Left lobe of liver (tissue), 2 donors: ENCODE measurements around the gene NCOA1. TPM values are rescaled to one million over a fixed set of nuclear protein-coding genes. Genes with fewer than 3 reads are reported as not detected.
A peak's percentile ranks its signal among the peaks of the same experiment; 100 is the strongest.

Experiments
- ATAC-seq: fragments of 200-7000 bp; cut with Tn5 transposase; one replicate; pipeline ENCODE4 v1.9.1; 2020; ENCODE audit warnings: mild to moderate bottlenecking, moderate library complexity
- DNase-seq: peaks from one replicate; pipeline ENCODE4 v3.0.0-alpha.2; 2020; ENCODE audit warnings: low spot score
- total RNA-seq: library from RNA; stranded (reverse); gene quantifications from one replicate; pipeline ENCODE4 v1.2.1, GENCODE V29; 2021
- donor health status: DM: no; HTN: no; CAD: no; lungs with moderate emphysema.
- donor health status: DM: no; HTN: yes; CAD: no.

NCOA1 gene
- total RNA-seq, 1 donor from 2014 or later: 11.2 TPM

GRCh38 chr2:24816404-24816803 lies 325.4 kb downstream of the NCOA1 start:
- peak; percentile 12 for DNase-seq
- no peak for ATAC-seq

GRCh38 chr2:24816884-24817283 lies 325.8 kb downstream of the NCOA1 start:
- DNase-seq (peak; percentile 24), ATAC-seq (no peak)

GRCh38 chr2:24818721-24819167 lies 327.7 kb downstream of the NCOA1 start:
- ATAC-seq (no peak), DNase-seq (peak; percentile 31)

- ATAC-seq: no peak
- peak; percentile 33 for DNase-seq
Measured at GRCh38 chr2:24819442-24820174, 328.6 kb downstream of the NCOA1 start.

GRCh38 chr2:24820175-24820513 lies 329.1 kb downstream of the NCOA1 start:
- DNase-seq: peak; percentile 24
- ATAC-seq: no peak

Other genes starting within 250 kb of the NCOA1 start
- gene ITSN2, start 130.7 kb upstream of the NCOA1 start, total RNA-seq: 21.7 TPM